Keratinocyte (primary cell): Measurements from ENCODE around the gene SND1. TPM values are rescaled to one million over a fixed set of nuclear protein-coding genes. Genes with fewer than 3 reads are reported as not detected.

ENCODE experiments used
- DNase-seq: peaks from one replicate; pipeline ENCODE4 v3.0.0-alpha.2; 2011; ENCODE audit warnings: low read depth, missing footprints, low spot score
- FAIRE-seq: peaks from 2 replicates; lab custom pipeline; 2011; peaks lifted over from hg19 to GRCh38; lab: Jason Lieb, UNC
- H2AFZ ChIP-seq: 2 replicates; pipeline ENCODE4 v1.6.0; 2012; ENCODE audit warnings: low read length, control low read depth, inconsistent platforms; ENCODE audit not compliant: control insufficient read depth
- H3K27ac ChIP-seq: 2 replicates; pipeline ENCODE4 v1.5.1; 2011; ENCODE audit warnings: low read length; ENCODE audit not compliant: control insufficient read depth, insufficient read depth
- H3K27me3 ChIP-seq: 3 replicates; pipeline ENCODE4 v1.6.0; 2011; ENCODE audit warnings: low read length; ENCODE audit not compliant: control insufficient read depth, insufficient read depth; ENCODE audit errors: extremely low read depth
- H3K36me3 ChIP-seq, 2 experiments: 2 replicates in 1 of 2; 3 replicates in 1 of 2; pipeline ENCODE4 v1.5.1; 2011; ENCODE audit warnings: low read length in 2 of 2, mild to moderate bottlenecking in 1 of 2; ENCODE audit not compliant: control insufficient read depth in 2 of 2, insufficient read depth in 2 of 2; ENCODE audit errors: extremely low read depth in 1 of 2
- H3K4me1 ChIP-seq: 3 replicates; pipeline ENCODE4 v1.5.1; 2011; ENCODE audit warnings: low read length; ENCODE audit not compliant: control insufficient read depth, insufficient read depth; ENCODE audit errors: extremely low read depth
- H3K4me2 ChIP-seq: 3 replicates; pipeline ENCODE4 v1.6.0; 2011; ENCODE audit warnings: low read depth, low read length; ENCODE audit not compliant: control insufficient read depth, insufficient read depth; ENCODE audit errors: extremely low read depth
- H3K4me3 ChIP-seq, 3 experiments: fragments of 200-600 bp in 1 of 3; sonication (generic) in 1 of 3; 2 replicates in 2 of 3; 3 replicates in 1 of 3; pipeline ENCODE4 v1.5.1; 2011 to 2016; ENCODE audit warnings: low read length in 3 of 3, mild to moderate bottlenecking in 3 of 3, control low read depth in 2 of 3, inconsistent platforms in 1 of 3, low read depth in 1 of 3, mixed read lengths in 1 of 3, mixed run types in 1 of 3, moderate library complexity in 1 of 3; ENCODE audit not compliant: control insufficient read depth in 2 of 3, insufficient read depth in 2 of 3; ENCODE audit errors: extremely low read depth in 1 of 3
- H3K79me2 ChIP-seq: 2 replicates; pipeline ENCODE4 v1.6.0; 2012; ENCODE audit warnings: low read length; ENCODE audit not compliant: control insufficient read depth, insufficient read depth
- H3K9ac ChIP-seq: 3 replicates; pipeline ENCODE4 v1.6.0; 2011; ENCODE audit warnings: low read length; ENCODE audit not compliant: control insufficient read depth, insufficient read depth; ENCODE audit errors: extremely low read depth
- H3K9me1 ChIP-seq: 3 replicates; pipeline ENCODE4 v1.6.0; 2011; ENCODE audit warnings: low read length; ENCODE audit not compliant: control insufficient read depth, insufficient read depth; ENCODE audit errors: extremely low read depth
- H3K9me3 ChIP-seq: 2 replicates; pipeline ENCODE4 v1.5.1; 2012; ENCODE audit warnings: low read depth, low read length; ENCODE audit not compliant: control insufficient read depth
- H4K20me1 ChIP-seq: 3 replicates; pipeline ENCODE4 v1.6.0; 2011; ENCODE audit warnings: low read length; ENCODE audit not compliant: control insufficient read depth, insufficient read depth; ENCODE audit errors: extremely low read depth
- CTCF ChIP-seq, 3 experiments: IDR thresholded peaks in 1 of 3; conservative IDR thresholded peaks in 1 of 3; optimal IDR thresholded peaks in 1 of 3; 2 replicates in 2 of 3; 3 replicates in 1 of 3; pipeline versions ENCODE3 to v1.5.1; 2011; ENCODE audit warnings: low read length in 3 of 3, mild to moderate bottlenecking in 3 of 3, moderate library complexity in 2 of 3, control low read depth in 1 of 3, inconsistent platforms in 1 of 3; ENCODE audit not compliant: insufficient read depth in 2 of 3; ENCODE audit errors: extremely low read depth in 1 of 3
- EZH2 ChIP-seq: IDR thresholded peaks from one replicate; pipeline ENCODE4 v1.6.1; 2012; ENCODE audit warnings: inconsistent platforms, mild to moderate bottlenecking, low read length, moderate library complexity
- dilution Hi-C: fragments of 300-500 bp; cut with MboI; formaldehyde crosslinking; loops from one replicate; pipeline ENCODE4 v1.7.0; 2020; ENCODE audit warnings: low sequenced_read_pairs; ENCODE audit not compliant: extremely low pct_ligation_motif_present
- polyA plus RNA-seq, 5 experiments: library from polyadenylated mRNA; depleted of rRNA in 3 of 5; stranded (reverse) in 3 of 5; stranded (forward) in 1 of 5; unstranded in 1 of 5; fragments of >200 nt; gene quantifications; 1 replicate in 1 of 5; 2 replicates in 3 of 5; 3 replicates in 1 of 5; pipeline versions ENCODE4 v1.2.1 to v1.2.3, GENCODE V29; 2011 to 2012; ENCODE audit warnings: missing spikeins in 2 of 5, low read depth in 1 of 5, low replicate concordance in 1 of 5

SND1 gene
- polyA plus RNA-seq, 1 donor (not counting 4 experiments of a cell fraction or from before 2014, with no cell fraction given): 140 TPM

GRCh38 chr7:128093614-128094570 lies 441.9 kb downstream of the SND1 start:
- FAIRE-seq (no peak), DNase-seq (no peak)
- H3K36me3 ChIP-seq: peaks cover 29% of the 10 kb centered on the region in 2 experiments
- no peak overlapping the region for H2AFZ ChIP-seq
- H3K27ac ChIP-seq: no peak overlapping the region
- H3K4me2 ChIP-seq: no peak overlapping the region
- H3K9me1 ChIP-seq: no peaks in the 10 kb centered on the region
- no peaks in the 10 kb centered on the region for H3K79me2 ChIP-seq
- dilution Hi-C loops: no loop called here
- no peaks in the 10 kb centered on the region for H4K20me1 ChIP-seq
- no peaks in the 10 kb centered on the region for H3K27me3 ChIP-seq
- H3K9me3 ChIP-seq: no peaks in the 10 kb centered on the region
- no peak overlapping the region for H3K4me3 ChIP-seq
- no peak overlapping the region for H3K9ac ChIP-seq
- no peak for TF ChIP-seq CTCF (optimal IDR thresholded peaks at IDR 0.05 in 1 of 3, IDR thresholded peaks at IDR 0.05 in 1 of 3, conservative IDR thresholded peaks at IDR 0.05 in 1 of 3; ENCODE audit: extremely low read depth in 1 of 3, insufficient read depth in 2 of 3, low read length in 3 of 3)
- no peak for TF ChIP-seq EZH2
- H3K4me1 ChIP-seq: no peaks in the 10 kb centered on the region

- no peak for TF ChIP-seq CTCF (optimal IDR thresholded peaks at IDR 0.05 in 1 of 3, IDR thresholded peaks at IDR 0.05 in 1 of 3, conservative IDR thresholded peaks at IDR 0.05 in 1 of 3; ENCODE audit: extremely low read depth in 1 of 3, insufficient read depth in 2 of 3, low read length in 3 of 3)
- no peak for TF ChIP-seq EZH2
- Histone ChIP-seq H4K20me1 (no peaks in the 10 kb centered on the region), H3K9me1 (no peaks in the 10 kb centered on the region)
Measured at GRCh38 chr7:128094686-128095085, 442.7 kb downstream of the SND1 start.

More at GRCh38 chr7:128094686-128095085, 442.7 kb downstream of the SND1 start:
- H3K9ac ChIP-seq: no peak overlapping the region
- H3K9me3 ChIP-seq: no peaks in the 10 kb centered on the region
- no peaks in the 10 kb centered on the region for H3K27me3 ChIP-seq
- peaks cover 25 to 29% of the 10 kb centered on the region in 2 experiments for H3K36me3 ChIP-seq
- DNase-seq: no peak
- no peaks in the 10 kb centered on the region for H3K79me2 ChIP-seq
- no peak for FAIRE-seq
- dilution Hi-C loops: no loop called here
- no peak overlapping the region for H3K27ac ChIP-seq
- no peak overlapping the region for H3K4me3 ChIP-seq
- no peak overlapping the region for H2AFZ ChIP-seq
- peaks cover 2% of the 10 kb centered on the region for H3K4me1 ChIP-seq
- no peak overlapping the region for H3K4me2 ChIP-seq
